Activated T-helper 2 cell treated with anti-CD3 and anti-CD28 coated beads, Interferon-gamma antibody, Interleukin-2, Interleukin-4, amounts not matched to agents 10 μg/mL and 5 μg/mL and 100 μg/mL, durations not matched to agents 14 hours and 24 hours and 36 hours (primary cell): Measurements from ENCODE around the gene ZNF248. TPM values are rescaled to one million over a fixed set of nuclear protein-coding genes. Genes with fewer than 3 reads are reported as not detected.
"Not testable (repeated sequence)": the region's sequence is repeated elsewhere in the genome, so short reads cannot be mapped to it uniquely, and the experiment has no call there.

ENCODE experiments used
- DNase-seq: peaks from one replicate; pipeline ENCODE4 v3.0.0; 2021; ENCODE audit warnings: low spot score
- H3K27ac Mint-ChIP-seq: one replicate; pipeline ENCODE4 v1.8.0; 2021; ENCODE audit warnings: mixed read lengths
- H3K27me3 Mint-ChIP-seq: one replicate; pipeline ENCODE4 v1.8.0; 2021; ENCODE audit warnings: low read depth, mixed read lengths
- H3K36me3 Mint-ChIP-seq: one replicate; pipeline ENCODE4 v1.8.0; 2021; ENCODE audit warnings: low read depth, mixed read lengths
- H3K4me1 Mint-ChIP-seq: one replicate; pipeline ENCODE4 v1.8.0; 2021; ENCODE audit warnings: low read depth, mixed read lengths
- H3K4me3 Mint-ChIP-seq: one replicate; pipeline ENCODE4 v1.8.0; 2021; ENCODE audit warnings: low read depth, mild to moderate bottlenecking, moderate library complexity, mixed read lengths
- H3K9me3 Mint-ChIP-seq: one replicate; pipeline ENCODE4 v1.8.0; 2021; ENCODE audit warnings: mixed read lengths
- intact Hi-C: fragments of 100-400 bp; cut with micrococcal nuclease; formaldehyde crosslinking; loops from one replicate; pipeline ENCODE4 v1.15.1; 2023
- total RNA-seq: library from RNA; stranded (reverse); gene quantifications from 2 replicates; pipeline ENCODE4 v1.2.3, GENCODE V29; 2022

The ZNF248 gene
- total RNA-seq, 1 donor from 2014 or later = 11.2 TPM

DNA sequence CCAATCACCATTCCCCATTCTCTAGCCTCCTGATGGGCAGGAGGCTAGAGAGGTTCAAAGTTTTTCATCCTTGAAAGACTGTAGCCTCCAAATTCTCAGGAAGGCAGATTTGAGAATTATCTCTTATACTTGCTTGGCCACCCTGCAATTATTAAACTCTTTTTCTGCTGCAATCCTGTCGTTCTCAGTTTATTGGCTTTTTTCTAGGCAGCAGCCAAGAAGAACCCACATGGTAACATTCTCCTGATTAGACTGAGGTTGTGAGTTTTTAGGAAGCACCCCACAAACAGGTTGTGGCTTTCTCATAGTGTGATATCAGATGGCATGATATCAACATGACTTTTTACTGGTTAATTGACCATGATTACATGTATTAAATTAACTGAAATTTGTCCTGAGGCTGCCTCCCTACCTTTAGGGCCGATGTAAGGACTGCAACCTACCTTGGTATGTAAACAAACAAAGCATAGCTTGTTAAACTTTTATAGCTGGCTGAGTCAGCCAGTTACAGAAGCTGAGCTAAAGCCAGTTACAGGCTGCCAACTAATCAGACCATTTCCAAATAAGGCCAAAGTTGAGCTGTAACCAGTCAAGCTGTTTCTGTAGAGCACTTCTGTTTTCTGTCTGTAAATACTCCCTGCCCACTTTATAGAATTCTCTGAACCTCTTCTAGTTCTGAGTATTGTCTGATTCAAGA, 3.2 kb upstream of the ZNF248 start:
- DNase-seq = no peak
- no peak overlapping the region for H3K4me3 Mint-ChIP-seq
- H3K4me1 Mint-ChIP-seq = peaks cover 13% of the 10 kb centered on the region
- intact Hi-C loops = no loop called here
- peaks cover 11% of the 10 kb centered on the region for H3K9me3 Mint-ChIP-seq
- no peaks in the 10 kb centered on the region for H3K27me3 Mint-ChIP-seq
- H3K36me3 Mint-ChIP-seq = peaks cover 4% of the 10 kb centered on the region
- H3K27ac Mint-ChIP-seq = no peak overlapping the region

DNA sequence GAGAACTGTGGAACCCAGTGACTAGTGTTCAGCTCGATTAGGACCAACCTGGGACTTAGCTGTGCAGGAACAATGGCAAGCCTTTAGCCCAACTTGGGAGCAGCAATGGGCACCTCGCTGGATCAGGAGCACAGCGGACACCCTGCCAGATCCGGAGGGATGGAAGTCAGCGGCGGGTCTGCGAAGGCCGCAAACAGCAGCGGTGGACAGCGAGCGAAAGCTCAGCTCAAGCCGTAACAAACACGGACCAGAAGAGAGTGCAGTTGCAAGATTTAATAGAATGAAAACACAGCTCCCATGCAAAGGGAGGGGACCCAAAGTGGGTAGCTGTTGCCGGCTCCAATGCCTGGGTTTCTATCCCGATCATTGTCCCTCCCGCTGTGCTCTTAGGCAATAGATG, 1.9 kb upstream of the ZNF248 start:
- not testable (repeated sequence) for H3K27ac Mint-ChIP-seq, DNase-seq, H3K4me3 Mint-ChIP-seq, H3K27me3 Mint-ChIP-seq, H3K9me3 Mint-ChIP-seq
- intact Hi-C loops = loop anchor here (5.0 to 10.0 kb wide), 2 partner anchors 114 to 498 kb away; no protein-coding TSS in a partner anchor
- peaks cover 23% of the 10 kb centered on the region for H3K4me1 Mint-ChIP-seq
- H3K36me3 Mint-ChIP-seq = peaks cover 12% of the 10 kb centered on the region

DNA sequence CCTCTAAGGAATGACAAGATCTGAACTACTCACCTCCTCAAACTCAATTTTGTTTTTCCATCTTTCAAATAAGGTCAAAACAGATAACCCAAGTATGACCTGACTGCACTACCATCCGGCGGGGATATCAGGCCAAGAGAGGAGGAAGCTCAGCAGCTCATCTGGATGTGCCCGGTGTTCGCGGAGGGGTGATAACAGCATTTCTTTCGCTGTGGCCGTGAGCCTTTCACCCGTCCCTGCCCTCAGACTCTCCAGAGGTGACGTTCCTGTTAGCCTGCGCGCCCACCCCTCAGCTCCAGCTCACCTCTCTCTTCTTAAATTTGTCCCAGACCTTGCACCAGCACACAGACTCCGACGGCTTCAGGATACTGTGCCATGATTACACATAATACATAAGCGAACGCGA, 526 bp downstream of the ZNF248 start:
- Mint-ChIP-seq H3K27ac (peak overlapping the region; percentile 94), H3K36me3 (peaks cover 35% of the 10 kb centered on the region), H3K4me1 (peaks cover 27% of the 10 kb centered on the region), H3K27me3 (no peaks in the 10 kb centered on the region), H3K4me3 (peak overlapping the region; percentile 92), H3K9me3 (no peaks in the 10 kb centered on the region)
- peak; percentile 18 for DNase-seq
- intact Hi-C loops = loop anchor here (1.0 to 10.0 kb wide), 6 partner anchors 112 to 546 kb away; partner anchors contain the start of genes ZNF25, ZNF33A and ZNF37A

DNA sequence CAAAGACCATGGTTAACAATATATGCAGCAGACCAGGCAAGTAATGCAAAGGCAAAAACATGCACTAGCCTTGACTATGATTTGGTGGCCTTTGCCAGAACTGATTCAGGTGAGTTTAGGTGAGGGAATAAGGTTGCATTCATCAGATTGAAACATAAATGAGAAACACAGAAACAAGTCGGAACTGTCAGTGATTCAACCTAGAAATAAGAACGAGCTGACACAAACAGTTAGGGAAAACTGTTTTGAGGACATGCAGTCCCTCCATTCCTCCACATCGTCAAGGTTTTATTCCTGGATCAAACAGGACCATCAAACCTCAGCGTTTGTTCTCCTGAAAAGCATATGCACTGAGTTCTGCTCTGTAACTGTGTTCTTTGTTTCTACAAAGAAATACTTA, 1.8 kb downstream of the ZNF248 start:
- peaks cover 25% of the 10 kb centered on the region for H3K4me1 Mint-ChIP-seq

GRCh38 chr10:37854626-37855025, 2.8 kb downstream of the ZNF248 start:
- no peak for DNase-seq
- Mint-ChIP-seq H3K9me3 (no peaks in the 10 kb centered on the region), H3K4me1 (peaks cover 25% of the 10 kb centered on the region), H3K27ac (no peak overlapping the region), H3K4me3 (no peak overlapping the region), H3K27me3 (no peaks in the 10 kb centered on the region), H3K36me3 (peaks cover 46% of the 10 kb centered on the region)
- intact Hi-C loops = loop anchor here (5.0 to 10.0 kb wide), 2 partner anchors 110 to 503 kb away; no protein-coding TSS in a partner anchor

More for the DNA sequence above, 1.8 kb downstream of the ZNF248 start:
- peak overlapping the region; percentile 31 for H3K4me3 Mint-ChIP-seq
- peaks cover 41% of the 10 kb centered on the region for H3K36me3 Mint-ChIP-seq
- no peak overlapping the region for H3K27ac Mint-ChIP-seq
- no peaks in the 10 kb centered on the region for H3K27me3 Mint-ChIP-seq
- no peaks in the 10 kb centered on the region for H3K9me3 Mint-ChIP-seq
- intact Hi-C loops = loop anchor here (2.0 to 10.0 kb wide), 3 partner anchors 111 to 547 kb away; no protein-coding TSS in a partner anchor
- DNase-seq = no peak

GRCh38 chr10:37844644-37845043, 12.8 kb downstream of the ZNF248 start:
- no peak for DNase-seq
- Mint-ChIP-seq H3K4me3 (no peak overlapping the region), H3K4me1 (no peaks in the 10 kb centered on the region), H3K36me3 (peaks cover 78% of the 10 kb centered on the region), H3K9me3 (peaks cover 43% of the 10 kb centered on the region), H3K27ac (no peak overlapping the region), H3K27me3 (no peaks in the 10 kb centered on the region)
- intact Hi-C loops = no loop called here

- DNase-seq = no peak
- peaks cover 91% of the 10 kb centered on the region for H3K36me3 Mint-ChIP-seq
- H3K4me1 Mint-ChIP-seq = no peaks in the 10 kb centered on the region
- no peak overlapping the region for H3K4me3 Mint-ChIP-seq
- no peak overlapping the region for H3K27ac Mint-ChIP-seq
- intact Hi-C loops = no loop called here
- peaks cover 67% of the 10 kb centered on the region for H3K9me3 Mint-ChIP-seq
- no peaks in the 10 kb centered on the region for H3K27me3 Mint-ChIP-seq
These were observed 18.2 kb downstream of the ZNF248 start for GRCh38 chr10:37839243-37839642.

- no peak overlapping the region for H3K27ac Mint-ChIP-seq
- intact Hi-C loops = no loop called here
- DNase-seq = no peak
- peaks cover 92% of the 10 kb centered on the region for H3K9me3 Mint-ChIP-seq
- H3K4me3 Mint-ChIP-seq = no peak overlapping the region
- no peaks in the 10 kb centered on the region for H3K27me3 Mint-ChIP-seq
- H3K4me1 Mint-ChIP-seq = no peaks in the 10 kb centered on the region
- H3K36me3 Mint-ChIP-seq = peaks cover 89% of the 10 kb centered on the region
These were observed 25.7 kb downstream of the ZNF248 start for GRCh38 chr10:37831495-37832333.

- Mint-ChIP-seq H3K27ac (no peak overlapping the region), H3K4me1 (no peaks in the 10 kb centered on the region), H3K27me3 (no peaks in the 10 kb centered on the region), H3K36me3 (peaks cover 47% of the 10 kb centered on the region), H3K9me3 (peaks cover 70% of the 10 kb centered on the region), H3K4me3 (no peak overlapping the region)
- intact Hi-C loops = no loop called here
- no peak for DNase-seq
These were observed 30.6 kb downstream of the ZNF248 start for GRCh38 chr10:37826806-37827205.

- Mint-ChIP-seq H3K27me3 (no peaks in the 10 kb centered on the region), H3K27ac (no peak overlapping the region), H3K4me3 (no peak overlapping the region), H3K36me3 (peaks cover 10% of the 10 kb centered on the region), H3K4me1 (no peaks in the 10 kb centered on the region), H3K9me3 (peaks cover 64% of the 10 kb centered on the region)
- DNase-seq = no peak
- intact Hi-C loops = no loop called here
These were observed 36.2 kb downstream of the ZNF248 start for GRCh38 chr10:37821237-37821636.

GRCh38 chr10:37819797-37820196, 37.6 kb downstream of the ZNF248 start:
- Mint-ChIP-seq H3K4me3 (no peak overlapping the region), H3K36me3 (peaks cover 3% of the 10 kb centered on the region), H3K27ac (no peak overlapping the region), H3K27me3 (no peaks in the 10 kb centered on the region), H3K9me3 (peaks cover 69% of the 10 kb centered on the region), H3K4me1 (no peaks in the 10 kb centered on the region)
- intact Hi-C loops = no loop called here
- no peak for DNase-seq

GRCh38 chr10:37816290-37816689, 41.1 kb downstream of the ZNF248 start:
- H3K9me3 Mint-ChIP-seq = peaks cover 77% of the 10 kb centered on the region
- H3K4me1 Mint-ChIP-seq = no peaks in the 10 kb centered on the region
- H3K36me3 Mint-ChIP-seq = peaks cover 3% of the 10 kb centered on the region

GRCh38 chr10:37813763-37814162, 43.6 kb downstream of the ZNF248 start:
- peaks cover 77% of the 10 kb centered on the region for H3K9me3 Mint-ChIP-seq
- H3K27me3 Mint-ChIP-seq = no peaks in the 10 kb centered on the region
- no peaks in the 10 kb centered on the region for H3K36me3 Mint-ChIP-seq
- no peaks in the 10 kb centered on the region for H3K4me1 Mint-ChIP-seq
- H3K4me3 Mint-ChIP-seq = no peak overlapping the region
- H3K27ac Mint-ChIP-seq = no peak overlapping the region
- intact Hi-C loops = no loop called here
- DNase-seq = no peak

More at GRCh38 chr10:37816290-37816689, 41.1 kb downstream of the ZNF248 start:
- no peaks in the 10 kb centered on the region for H3K27me3 Mint-ChIP-seq
- DNase-seq = no peak
- intact Hi-C loops = no loop called here
- H3K4me3 Mint-ChIP-seq = no peak overlapping the region
- H3K27ac Mint-ChIP-seq = no peak overlapping the region
